Cardiac muscle cell (in vitro differentiated cells and primary cell): Measurements from ENCODE around the gene SLC16A10. TPM values are rescaled to one million over a fixed set of nuclear protein-coding genes. Genes with fewer than 3 reads are reported as not detected.
A peak's percentile ranks its signal among the peaks of the same experiment; 100 is the strongest.

Experiments
- DNase-seq, 2 donors: peaks; one replicate each; pipeline versions ENCODE4 v3.0.0 to v3.0.0-alpha.2; 2010 to 2017; ENCODE audit warnings: low read depth in 1 of 2, low spot score in 1 of 2
- H3K27ac ChIP-seq: fragments of 200-600 bp; sonication (generic); 2 replicates; pipeline ENCODE4 v1.5.1; 2016
- H3K27me3 ChIP-seq: fragments of 200-600 bp; sonication (generic); 2 replicates; pipeline ENCODE4 v1.6.0; 2016; ENCODE audit warnings: control low read depth
- H3K36me3 ChIP-seq: fragments of 200-600 bp; sonication (generic); 2 replicates; pipeline ENCODE4 v1.5.1; 2016; ENCODE audit warnings: control low read depth
- H3K4me1 ChIP-seq: fragments of 200-600 bp; sonication (generic); 2 replicates; pipeline ENCODE4 v1.8.1; 2017; ENCODE audit warnings: low read depth, mild to moderate bottlenecking, mixed run types
- H3K4me3 ChIP-seq: fragments of 200-600 bp; sonication (generic); 2 replicates; pipeline ENCODE4 v1.5.1; 2016; ENCODE audit warnings: mild to moderate bottlenecking
- H3K9me3 ChIP-seq: fragments of 200-600 bp; sonication (generic); 2 replicates; pipeline ENCODE4 v1.5.1; 2017; ENCODE audit warnings: low read depth, mild to moderate bottlenecking, control low read depth
- polyA plus RNA-seq: library from polyadenylated mRNA; unstranded; fragments of >200 nt; fragmentation: Nextera tagmentation; extraction: Ambion mirVana; gene quantifications from 2 replicates; pipeline ENCODE4 v1.2.1, GENCODE V29; 2016
- total RNA-seq: library from RNA; depleted of rRNA; stranded (reverse); fragments of >200 nt; gene quantifications from 2 replicates; pipeline ENCODE4 v1.2.3, GENCODE V29; 2016
- TF ChIP-seq, protein P1 (sequence below): IDR thresholded peaks from 2 replicates; pipeline ENCODE4 v1.5.1; 2012; ENCODE audit warnings: low read depth, mild to moderate bottlenecking, low read length

Gene SLC16A10
- total and polyA plus RNA-seq, 2 experiments from 2014 or later, result 8.1 to 21.4 TPM

DNA sequence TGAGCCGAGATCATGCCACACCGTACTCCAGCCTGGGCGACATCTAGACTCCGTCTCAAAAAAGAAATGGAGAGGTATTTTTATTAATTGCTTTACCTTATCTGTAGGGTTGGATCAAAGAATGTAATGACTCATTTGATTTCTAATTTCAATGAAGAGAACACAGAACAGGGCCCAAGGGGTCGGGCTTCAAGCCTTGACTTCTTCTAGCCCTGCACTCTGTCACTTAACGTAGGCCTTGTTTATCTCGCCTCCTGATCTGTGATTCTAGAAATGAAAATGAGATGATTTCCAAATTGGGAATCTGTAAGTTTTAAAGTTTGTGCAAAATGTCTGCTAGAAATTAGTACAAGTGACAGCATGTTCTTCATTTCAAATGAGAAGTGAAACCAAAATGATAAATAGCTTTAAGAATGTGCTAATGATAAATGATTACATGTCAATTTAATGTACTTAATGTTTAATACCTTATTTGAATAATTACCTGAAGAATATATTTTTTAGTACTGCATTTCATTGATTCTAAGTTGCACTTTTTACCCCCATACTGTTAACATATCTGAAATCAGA lies 180.5 kb downstream of the SLC16A10 start:
- H3K36me3 ChIP-seq, result peaks cover 29% of the 10 kb centered on the region
- H3K27me3 ChIP-seq, result no peaks in the 10 kb centered on the region
- no peak overlapping the region for H3K27ac ChIP-seq

DNA sequence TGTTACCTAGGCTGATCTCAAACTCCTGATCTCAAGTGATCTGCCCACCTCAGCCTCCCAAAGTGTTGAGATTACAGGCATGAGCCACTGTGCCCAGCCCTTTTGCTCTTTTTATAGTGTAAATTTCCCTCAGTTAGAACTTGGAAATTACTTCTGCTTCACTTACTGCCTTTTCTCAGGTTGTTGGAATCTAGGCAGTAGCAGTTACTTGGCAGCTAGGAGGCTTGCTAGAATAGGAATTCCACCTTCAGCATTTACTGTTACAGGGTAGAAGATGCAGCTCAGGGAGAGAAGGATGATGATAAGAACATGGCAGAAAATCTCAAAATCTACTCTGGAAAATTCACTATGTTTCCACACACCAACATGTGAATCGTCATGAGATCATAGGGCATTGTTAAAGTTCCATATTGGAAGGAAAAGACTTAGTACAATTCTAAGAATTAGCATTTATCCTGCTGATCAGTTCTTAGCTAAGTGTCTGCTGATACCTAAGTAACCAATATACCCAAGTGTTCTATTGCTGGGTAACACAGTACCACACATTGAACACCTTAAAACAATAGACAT lies 182.2 kb downstream of the SLC16A10 start:
- no peak overlapping the region for H3K27ac ChIP-seq
- DNase-seq, result no peak

More for the DNA sequence above, 180.5 kb downstream of the SLC16A10 start:
- H3K4me3 ChIP-seq, result no peak overlapping the region
- no peak for DNase-seq
- H3K4me1 ChIP-seq, result no peaks in the 10 kb centered on the region
- TF ChIP-seq, protein P1, sequence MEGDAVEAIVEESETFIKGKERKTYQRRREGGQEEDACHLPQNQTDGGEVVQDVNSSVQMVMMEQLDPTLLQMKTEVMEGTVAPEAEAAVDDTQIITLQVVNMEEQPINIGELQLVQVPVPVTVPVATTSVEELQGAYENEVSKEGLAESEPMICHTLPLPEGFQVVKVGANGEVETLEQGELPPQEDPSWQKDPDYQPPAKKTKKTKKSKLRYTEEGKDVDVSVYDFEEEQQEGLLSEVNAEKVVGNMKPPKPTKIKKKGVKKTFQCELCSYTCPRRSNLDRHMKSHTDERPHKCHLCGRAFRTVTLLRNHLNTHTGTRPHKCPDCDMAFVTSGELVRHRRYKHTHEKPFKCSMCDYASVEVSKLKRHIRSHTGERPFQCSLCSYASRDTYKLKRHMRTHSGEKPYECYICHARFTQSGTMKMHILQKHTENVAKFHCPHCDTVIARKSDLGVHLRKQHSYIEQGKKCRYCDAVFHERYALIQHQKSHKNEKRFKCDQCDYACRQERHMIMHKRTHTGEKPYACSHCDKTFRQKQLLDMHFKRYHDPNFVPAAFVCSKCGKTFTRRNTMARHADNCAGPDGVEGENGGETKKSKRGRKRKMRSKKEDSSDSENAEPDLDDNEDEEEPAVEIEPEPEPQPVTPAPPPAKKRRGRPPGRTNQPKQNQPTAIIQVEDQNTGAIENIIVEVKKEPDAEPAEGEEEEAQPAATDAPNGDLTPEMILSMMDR, result no peak
- H3K9me3 ChIP-seq, result no peaks in the 10 kb centered on the region

DNA sequence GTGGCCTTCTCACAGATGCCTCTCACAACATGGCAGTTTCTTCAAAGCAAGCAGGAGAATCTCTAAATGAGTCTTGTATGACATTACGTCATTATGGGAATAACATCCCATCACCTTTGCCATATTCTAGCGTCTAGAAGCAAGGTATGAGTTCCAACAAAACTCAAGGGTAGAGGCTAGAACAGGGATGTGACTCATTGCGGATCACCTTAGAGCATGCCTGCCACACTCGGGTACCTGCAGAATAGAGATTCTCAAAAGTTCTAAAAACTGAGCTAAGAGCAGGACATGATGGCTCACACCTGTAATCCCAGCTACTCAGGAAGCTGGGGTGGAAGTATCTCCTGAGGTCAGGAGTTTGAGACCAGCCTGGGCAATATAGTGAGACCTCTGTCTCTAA lies 182.8 kb downstream of the SLC16A10 start:
- Histone ChIP-seq H3K9me3 (no peaks in the 10 kb centered on the region), H3K27ac (no peak overlapping the region), H3K4me3 (no peak overlapping the region), H3K27me3 (no peaks in the 10 kb centered on the region), H3K36me3 (peaks cover 23% of the 10 kb centered on the region), H3K4me1 (no peaks in the 10 kb centered on the region)
- TF ChIP-seq, protein P1, result no peak
- DNase-seq, result no peak

More for the DNA sequence above, 182.2 kb downstream of the SLC16A10 start:
- TF ChIP-seq, protein P1, result no peak
- Histone ChIP-seq H3K27me3 (no peaks in the 10 kb centered on the region), H3K4me1 (no peaks in the 10 kb centered on the region), H3K9me3 (no peaks in the 10 kb centered on the region), H3K4me3 (no peak overlapping the region), H3K36me3 (peaks cover 27% of the 10 kb centered on the region)

DNA sequence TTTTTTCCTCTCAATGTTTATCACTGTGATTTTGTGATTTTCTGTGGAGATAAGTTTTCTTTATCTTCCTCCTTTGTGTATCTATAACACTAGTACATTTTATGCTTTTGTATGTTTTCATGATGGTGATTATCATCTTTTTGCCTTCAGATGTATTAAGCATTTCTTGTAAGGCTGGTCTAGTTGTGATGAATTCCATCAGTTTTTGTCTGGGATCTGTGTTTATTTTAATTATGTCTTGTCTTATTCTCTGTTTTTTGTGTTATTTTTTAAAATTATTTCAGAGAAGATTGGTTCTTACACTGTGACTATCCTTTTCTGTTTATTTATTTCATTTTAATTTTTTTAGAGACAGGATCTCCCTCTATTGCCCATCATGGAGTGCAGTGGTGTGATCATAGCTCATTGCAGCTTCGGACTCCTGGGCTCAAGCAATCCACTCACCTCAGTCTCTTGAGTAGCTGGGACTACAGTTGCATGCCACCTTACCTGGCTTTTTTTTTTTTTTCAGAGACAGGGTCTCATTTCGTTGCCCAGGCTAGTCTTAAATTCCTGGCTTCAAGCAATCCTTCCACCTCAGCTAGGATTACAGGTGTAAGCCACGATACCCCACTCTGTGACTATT lies 187.4 kb downstream of the SLC16A10 start:
- no peak overlapping the region for H3K4me3 ChIP-seq
- DNase-seq, result no peak
- TF ChIP-seq, protein P1, result no peak
- peaks cover 25% of the 10 kb centered on the region for H3K36me3 ChIP-seq
- no peak overlapping the region for H3K27ac ChIP-seq
- H3K4me1 ChIP-seq, result no peaks in the 10 kb centered on the region
- no peaks in the 10 kb centered on the region for H3K9me3 ChIP-seq
- H3K27me3 ChIP-seq, result no peaks in the 10 kb centered on the region

DNA sequence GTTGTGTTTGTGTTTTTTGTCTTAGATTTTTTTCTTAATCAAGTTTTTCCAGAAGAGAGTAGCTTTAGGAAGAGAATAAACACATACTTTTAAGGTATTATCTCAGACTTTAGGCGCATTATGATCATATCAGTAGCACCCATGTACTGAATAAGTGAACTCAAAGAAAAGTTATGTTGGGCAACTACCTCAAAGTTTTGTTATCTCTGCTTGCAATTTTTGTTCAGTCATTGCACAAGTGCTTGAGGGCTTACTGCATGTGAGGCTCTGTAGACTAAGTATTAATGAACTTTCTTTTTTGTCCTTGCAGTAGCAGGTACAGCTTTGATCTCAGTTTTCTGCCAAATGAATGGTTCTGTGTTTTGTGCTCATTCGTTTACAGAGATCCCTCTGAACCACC lies 189.0 kb downstream of the SLC16A10 start:
- Histone ChIP-seq H3K36me3 (peaks cover 25% of the 10 kb centered on the region), H3K4me1 (no peaks in the 10 kb centered on the region), H3K27ac (no peak overlapping the region), H3K4me3 (no peak overlapping the region), H3K27me3 (no peaks in the 10 kb centered on the region), H3K9me3 (no peaks in the 10 kb centered on the region)
- peak in 1 of 2 donors; percentile 54 for DNase-seq
- TF ChIP-seq, protein P1, result no peak
